ENCODE data around the gene SPRED1.

- TF ChIP-seq CTCF (conservative IDR thresholded peaks at IDR 0.05; ENCODE audit: low read length) (no peak), EZH2phosphoT487 (IDR thresholded peaks at IDR 0.05; ENCODE audit: borderline replicate concordance, low read depth, low read length) (no peak)
Measured at GRCh38 chr15:38307861-38308641, 55.4 kb downstream of the SPRED1 start.

All from OCI-LY7 (cell line).